Measurements from ENCODE around the gene IFI27. TPM values are rescaled to one million over a fixed set of nuclear protein-coding genes. Genes with fewer than 3 reads are reported as not detected.
A peak's percentile ranks its signal among the peaks of the same experiment; 100 is the strongest.
"Not testable (repeated sequence)": the region's sequence is repeated elsewhere in the genome, so short reads cannot be mapped to it uniquely, and the experiment has no call there.

IFI27 gene
- polyA plus RNA-seq (ENCODE audit: insufficient read depth in 1 of 5, insufficient read length in 5 of 5, low replicate concordance in 1 of 5), result 10 to 100 TPM; 16.3 to 32.2 (median 28.6) TPM
- long read RNA-seq, donor 1, transcript IFI27-212 (4 exons, 505 nt), result minor isoform, 10 of 69 reads
- long read RNA-seq, donor 1, transcript IFI27-211 (5 exons, 364 nt), result major isoform, 19 of 69 reads
- long read RNA-seq, donor 1, transcript IFI27-215 (5 exons, 644 nt), result minor isoform, 14 of 69 reads
- long read RNA-seq, donor 1, transcript IFI27-209 (2 exons, 681 nt), result minor isoform, 7 of 69 reads
- long read RNA-seq, donor 1, partial matches to known transcripts, result 17 of 69 reads
- long read RNA-seq, donor 1, other reads (novel, unspliced or antisense), result 0 of 69 reads
- long read RNA-seq, donor 2, partial matches to known transcripts, result 0 of 2 reads
- long read RNA-seq, donor 2, other reads (novel, unspliced or antisense), result 0 of 2 reads
- long read RNA-seq, donor 3, transcript IFI27-215 (5 exons, 644 nt), result major isoform, 8 of 16 reads
- long read RNA-seq, donor 3, partial matches to known transcripts, result 0 of 16 reads
- long read RNA-seq, donor 3, other reads (novel, unspliced or antisense), result 0 of 16 reads
- long read RNA-seq, donor 4, partial matches to known transcripts, result 0 of 3 reads
- long read RNA-seq, donor 4, other reads (novel, unspliced or antisense), result 0 of 3 reads
- long read RNA-seq, donor 5, transcript IFI27-211 (5 exons, 364 nt), result major isoform, 6 of 299 reads
- long read RNA-seq, donor 5, partial matches to known transcripts, result 71 of 299 reads
- long read RNA-seq, donor 5, other reads (novel, unspliced or antisense), result 218 of 299 reads
- long read RNA-seq, donor 6, transcript IFI27-212 (4 exons, 505 nt), result major isoform, 13 of 147 reads
- long read RNA-seq, donor 6, transcript IFI27-215 (5 exons, 644 nt), result minor isoform, 6 of 147 reads
- long read RNA-seq, donor 6, transcript IFI27-211 (5 exons, 364 nt), result minor isoform, 10 of 147 reads
- long read RNA-seq, donor 6, partial matches to known transcripts, result 24 of 147 reads
- long read RNA-seq, donor 6, other reads (novel, unspliced or antisense), result 92 of 147 reads
- long read RNA-seq, donor 7, transcript IFI27-215 (5 exons, 644 nt), result major isoform, 6 of 172 reads
- long read RNA-seq, donor 7, transcript IFI27-211 (5 exons, 364 nt), result major isoform, 6 of 172 reads
- long read RNA-seq, donor 7, partial matches to known transcripts, result 92 of 172 reads
- long read RNA-seq, donor 7, other reads (novel, unspliced or antisense), result 63 of 172 reads
- long read RNA-seq, donor 8, partial matches to known transcripts, result 44 of 136 reads
- long read RNA-seq, donor 8, other reads (novel, unspliced or antisense), result 85 of 136 reads

GRCh38 chr14:94110552-94111181 lies at the start of gene IFI27:
Gene IFI27, plus strand, starts transcription at chr14:94110736.
- DNase-seq, result no peak

GRCh38 chr14:94062344-94062940 lies 48.1 kb upstream of the IFI27 start:
- DNase-seq, result no peak

DNA sequence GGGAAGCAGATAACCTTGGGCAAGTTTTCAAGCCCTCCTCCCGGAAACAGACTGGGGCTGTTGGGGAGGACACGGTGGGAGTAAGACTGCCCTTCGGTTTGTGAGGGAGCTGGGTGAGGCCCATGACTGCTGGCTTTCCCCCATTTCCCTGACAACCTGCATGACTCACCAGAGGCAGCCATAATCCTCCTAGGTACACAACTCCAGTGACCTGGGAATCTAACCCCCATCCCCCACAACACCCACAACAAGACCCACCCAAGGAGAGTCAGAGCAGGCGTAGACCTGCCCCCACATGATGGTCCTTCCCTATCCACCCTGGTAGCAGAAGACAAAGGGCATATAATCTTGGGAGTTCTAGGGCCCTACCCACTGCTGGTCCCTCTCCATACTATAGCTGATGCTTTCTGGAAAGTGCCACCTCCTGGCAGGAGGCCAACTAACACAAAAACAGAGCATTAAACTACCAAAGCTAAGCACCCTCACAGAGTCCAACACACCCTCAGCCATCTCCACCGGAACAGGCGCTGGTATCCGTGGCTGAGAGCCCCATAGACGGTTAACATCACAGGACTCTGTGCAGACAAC lies 44.4 kb upstream of the IFI27 start:
- DNase-seq, result no peak

DNA sequence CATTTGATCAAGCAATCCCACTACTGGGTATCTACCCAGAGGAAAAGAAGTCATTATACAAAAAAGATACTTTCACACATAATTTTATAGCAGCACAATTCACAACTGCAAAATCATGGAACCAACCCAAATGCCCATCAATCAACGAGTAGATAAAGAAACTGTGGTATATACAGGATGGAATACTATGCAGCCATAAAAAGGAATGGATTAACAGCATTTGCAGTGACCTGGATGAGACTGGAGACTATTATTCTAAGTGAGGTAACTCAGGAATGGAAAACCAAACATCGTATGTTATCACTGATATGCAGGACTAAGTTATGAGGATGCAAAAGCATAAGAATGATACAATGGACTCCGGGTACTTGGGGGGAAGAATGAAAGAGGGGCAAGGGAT lies 38.5 kb upstream of the IFI27 start:
- DNase-seq, result not testable (repeated sequence)

DNA sequence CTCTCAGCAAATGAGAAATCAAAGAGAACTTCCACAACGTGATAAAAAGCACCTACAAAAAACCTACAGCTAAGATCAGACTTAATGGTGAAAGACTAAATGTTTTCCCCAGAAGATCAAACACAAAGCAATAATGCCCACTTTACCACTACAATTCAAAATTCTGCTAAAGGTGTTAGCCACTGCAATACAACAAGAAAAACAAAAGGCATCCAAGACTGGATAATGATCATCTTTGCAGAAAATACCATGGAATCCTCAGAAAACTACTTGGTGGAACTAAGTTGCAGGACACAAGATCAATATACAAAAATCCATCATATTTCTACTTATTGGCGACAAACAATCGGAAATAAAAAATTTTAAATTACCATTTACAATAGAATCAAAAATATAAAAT lies 36.0 kb upstream of the IFI27 start:
- no peak for DNase-seq

- no peak for DNase-seq
Observed at GRCh38 chr14:94075008-94075407, 35.5 kb upstream of the IFI27 start.

- DNase-seq, result no peak
Observed at GRCh38 chr14:94077111-94077821, 33.3 kb upstream of the IFI27 start.

GRCh38 chr14:94077823-94078222 lies 32.7 kb upstream of the IFI27 start:
- no peak for DNase-seq

GRCh38 chr14:94079891-94080620 lies 30.5 kb upstream of the IFI27 start:
- DNase-seq, result peak in 1 of 2 donors; percentile 24

GRCh38 chr14:94080621-94081385 lies 29.7 kb upstream of the IFI27 start, which contains the start of the genes DDX24 and IFI27L1:
Gene DDX24, minus strand, starts transcription at chr14:94081202. Its CDS starts 1,460 bp downstream, at chr14:94079742.
Gene IFI27L1, plus strand, starts transcription at chr14:94081310. Its CDS starts 15,628 bp downstream, at chr14:94096938.
- DNase-seq, result peak; percentile 94 to 95

- no peak for DNase-seq
Observed at GRCh38 chr14:94081386-94081820, 29.1 kb upstream of the IFI27 start.

DNA sequence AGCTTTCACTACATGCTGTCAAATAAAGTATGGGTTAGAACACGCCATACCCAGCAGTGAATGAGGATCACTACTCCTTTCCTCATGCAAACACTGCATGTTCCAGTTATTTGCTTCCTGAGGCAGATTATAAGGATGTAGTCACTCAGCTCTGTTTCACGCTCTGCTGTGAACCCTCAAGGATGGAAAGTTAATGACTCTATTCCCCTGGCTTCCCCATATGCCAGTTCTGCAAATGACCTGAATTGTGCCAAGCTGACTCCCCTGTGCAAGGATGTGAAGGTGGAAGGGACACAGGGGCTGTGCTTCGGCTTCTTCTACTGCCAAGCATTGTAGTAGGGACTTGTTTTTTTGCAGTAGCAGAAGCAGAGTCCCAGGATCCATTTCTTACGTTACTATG lies 22.6 kb upstream of the IFI27 start:
- no peak for DNase-seq

DNA sequence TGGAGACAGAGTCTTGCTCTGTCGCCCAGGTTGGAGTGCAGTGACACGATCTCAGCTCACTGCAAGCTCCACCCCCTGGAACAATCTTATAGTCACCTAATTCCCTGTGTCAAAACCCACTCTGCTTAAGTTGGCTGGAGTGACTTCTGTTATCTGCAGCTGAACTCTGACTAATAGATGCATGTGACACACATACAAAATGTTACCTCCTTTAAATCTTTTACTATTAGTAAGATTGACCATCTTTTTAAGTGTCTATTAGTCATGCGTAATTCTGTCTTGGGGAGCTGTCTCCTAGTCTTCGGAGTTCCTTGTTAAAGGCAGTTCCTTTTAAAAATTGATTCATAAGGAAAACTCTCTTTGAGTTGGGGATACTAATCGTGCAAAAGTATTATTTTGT lies 22.0 kb upstream of the IFI27 start:
- no peak for DNase-seq

DNA sequence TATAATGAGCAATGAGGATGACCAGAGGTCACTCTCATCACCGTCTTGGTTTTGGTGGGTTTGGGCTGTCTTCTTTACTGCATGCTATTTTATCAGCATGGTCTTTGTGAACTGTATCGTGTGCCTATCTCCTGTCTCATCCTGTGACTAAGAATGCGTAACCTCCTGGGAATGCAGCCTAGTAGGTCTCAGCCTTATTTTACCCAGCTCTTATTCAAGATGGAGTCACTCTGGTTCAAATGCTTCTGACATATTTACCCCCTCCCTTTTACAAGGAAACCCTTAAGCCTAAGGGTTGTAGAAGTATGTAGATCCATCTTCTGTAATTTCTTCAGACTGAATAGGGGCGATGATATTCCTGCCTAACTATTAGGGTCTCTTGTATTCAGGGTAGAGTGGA lies 21.1 kb upstream of the IFI27 start:
- no peak for DNase-seq

DNA sequence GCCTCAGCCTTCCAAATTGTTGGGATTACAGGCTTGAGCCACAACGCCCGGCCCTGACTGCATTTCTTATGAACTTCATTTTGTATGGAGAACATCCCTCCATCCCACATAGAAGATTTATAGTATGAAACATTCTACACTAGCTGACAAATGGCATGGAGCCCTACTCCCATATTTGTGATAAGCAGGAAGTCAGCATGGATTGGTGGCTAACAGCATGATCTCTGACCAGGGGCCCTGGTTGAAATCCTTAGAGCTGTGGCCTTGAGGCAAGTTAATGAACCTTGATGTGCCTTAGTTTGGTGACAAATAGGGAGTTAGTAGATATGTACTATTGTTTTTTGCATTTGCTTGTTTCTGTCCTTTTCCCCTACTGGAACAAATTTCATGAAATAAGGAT lies 17.1 kb upstream of the IFI27 start:
- no peak for DNase-seq

DNA sequence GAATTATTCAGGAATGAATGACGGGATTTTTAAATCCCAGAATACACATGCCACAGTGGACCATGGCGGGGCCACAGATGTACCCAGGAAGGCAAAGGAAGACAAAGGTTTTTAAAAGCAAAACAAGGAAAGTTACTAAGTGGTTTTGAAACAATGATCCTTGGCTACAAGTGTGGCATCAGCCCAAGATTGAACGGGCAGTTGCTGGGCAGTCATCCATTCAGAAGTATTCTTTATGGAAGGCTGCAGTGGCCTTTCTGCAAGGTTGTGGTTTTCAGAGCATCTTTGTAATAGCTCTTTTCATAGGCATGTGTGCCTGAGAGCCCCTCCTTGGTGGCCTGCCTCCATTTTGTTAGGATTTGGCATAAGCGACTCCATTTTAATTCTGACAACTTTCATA lies 13.4 kb upstream of the IFI27 start:
- DNase-seq, result no peak

- DNase-seq, result no peak
Observed at GRCh38 chr14:94098326-94098992, 12.1 kb upstream of the IFI27 start.

Measured in right lung (tissue), 10 donors.